ENCODE data around the gene VSIG4. TPM values are rescaled to one million over a fixed set of nuclear protein-coding genes. Genes with fewer than 3 reads are reported as not detected.

The VSIG4 gene
- polyA plus RNA-seq, 1 experiment, result not detected

GRCh38 chrX:66036231-66036630 lies 3.6 kb downstream of the VSIG4 start:
- CTCF ChIA-PET, result no interaction called here

GRCh38 chrX:66035667-66036066 lies 4.2 kb downstream of the VSIG4 start:
- Histone ChIP-seq H3K36me3 (ENCODE audit: control insufficient read depth, insufficient read depth, low read length) (no peaks in the 10 kb centered on the region), H3K4me3 (ENCODE audit: low read depth, low read length) (no peak overlapping the region), H3K27me3 (ENCODE audit: control insufficient read depth, insufficient read depth, low read length) (no peaks in the 10 kb centered on the region)
- no peak for TF ChIP-seq CTCF (IDR thresholded peaks at IDR 0.05; ENCODE audit: insufficient read depth, low read depth, low read length)
- CTCF ChIA-PET, result no interaction called here
- DNase-seq (ENCODE audit: low read depth), result no peak
- POLR2A ChIA-PET, result no interaction called here

More at GRCh38 chrX:66036231-66036630, 3.6 kb downstream of the VSIG4 start:
- POLR2A ChIA-PET, result no interaction called here
- Histone ChIP-seq H3K27me3 (ENCODE audit: control insufficient read depth, insufficient read depth, low read length) (no peaks in the 10 kb centered on the region), H3K4me3 (ENCODE audit: low read depth, low read length) (no peak overlapping the region), H3K36me3 (ENCODE audit: control insufficient read depth, insufficient read depth, low read length) (no peaks in the 10 kb centered on the region)
- no peak for DNase-seq (ENCODE audit: low read depth)
- no peak for TF ChIP-seq CTCF (IDR thresholded peaks at IDR 0.05; ENCODE audit: insufficient read depth, low read depth, low read length)

GRCh38 chrX:66030505-66031317 lies 9.2 kb downstream of the VSIG4 start:
- ChIA-PET POLR2A (no interaction called here), CTCF (interaction anchor here (2.2 kb wide), 1 partner anchor 22 kb away, joined by 6 read pairs; no protein-coding TSS in a partner anchor)
- Histone ChIP-seq H3K4me3 (ENCODE audit: low read depth, low read length) (no peak overlapping the region), H3K36me3 (ENCODE audit: control insufficient read depth, insufficient read depth, low read length) (no peaks in the 10 kb centered on the region), H3K27me3 (ENCODE audit: control insufficient read depth, insufficient read depth, low read length) (no peaks in the 10 kb centered on the region)
- peak; percentile 62 for TF ChIP-seq CTCF (IDR thresholded peaks at IDR 0.05; ENCODE audit: insufficient read depth, low read depth, low read length)
- no peak for DNase-seq (ENCODE audit: low read depth)

GRCh38 chrX:66028936-66029335 lies 10.9 kb downstream of the VSIG4 start:
- no peak for DNase-seq (ENCODE audit: low read depth)
- CTCF ChIA-PET, result no interaction called here
- TF ChIP-seq CTCF (IDR thresholded peaks at IDR 0.05; ENCODE audit: insufficient read depth, low read depth, low read length), result no peak
- POLR2A ChIA-PET, result no interaction called here
- Histone ChIP-seq H3K4me3 (ENCODE audit: low read depth, low read length) (no peak overlapping the region), H3K27me3 (ENCODE audit: control insufficient read depth, insufficient read depth, low read length) (no peaks in the 10 kb centered on the region), H3K36me3 (ENCODE audit: control insufficient read depth, insufficient read depth, low read length) (no peaks in the 10 kb centered on the region)

- no peak for TF ChIP-seq CTCF (IDR thresholded peaks at IDR 0.05; ENCODE audit: insufficient read depth, low read depth, low read length)
- H3K36me3 ChIP-seq (ENCODE audit: control insufficient read depth, insufficient read depth, low read length), result no peaks in the 10 kb centered on the region
- ChIA-PET POLR2A (no interaction called here), CTCF (no interaction called here)
- H3K4me3 ChIP-seq (ENCODE audit: low read depth, low read length), result no peak overlapping the region
- H3K27me3 ChIP-seq (ENCODE audit: control insufficient read depth, insufficient read depth, low read length), result no peaks in the 10 kb centered on the region
- no peak for DNase-seq (ENCODE audit: low read depth)
Measured at GRCh38 chrX:66024570-66024969, 15.3 kb downstream of the VSIG4 start.
